CD4-positive, alpha-beta T cell treated with Interleukin-17A for 1 hour (primary cell): Measurements from ENCODE around the gene TUBB.
A peak's percentile ranks its signal among the peaks of the same experiment; 100 is the strongest.

Experiments
- DNase-seq: peaks from one replicate; pipeline ENCODE4 v3.0.0-alpha.2; 2020

The TUBB gene

GRCh38 chr6:30719791-30720737 lies at the start of gene TUBB:
Gene TUBB, plus strand, starts transcription at chr6:30720352. Its CDS starts 155 bp downstream, at chr6:30720507.
- peak; percentile 96 for DNase-seq

- no peak for DNase-seq
Observed at GRCh38 chr6:30670760-30671527, 49.2 kb upstream of the TUBB start.

GRCh38 chr6:30672445-30673253 lies 47.5 kb upstream of the TUBB start, which contains the start of gene DHX16:
Gene DHX16, minus strand, starts transcription at chr6:30673006. Its CDS starts 165 bp downstream, at chr6:30672841.
- DNase-seq: peak; percentile 95

GRCh38 chr6:30676660-30677285 lies 43.4 kb upstream of the TUBB start:
- no peak for DNase-seq

GRCh38 chr6:30678964-30679726 lies 41.0 kb upstream of the TUBB start:
- DNase-seq: peak; percentile 92

- DNase-seq: no peak
Observed at GRCh38 chr6:30679765-30680535, 40.2 kb upstream of the TUBB start.

GRCh38 chr6:30681766-30682142 lies 38.4 kb upstream of the TUBB start:
- DNase-seq: no peak

- peak; percentile 90 for DNase-seq
Observed at GRCh38 chr6:30682143-30683117, 37.7 kb upstream of the TUBB start.

GRCh38 chr6:30683183-30683979 lies 36.8 kb upstream of the TUBB start:
- DNase-seq: no peak

- DNase-seq: no peak
Observed at GRCh38 chr6:30683980-30684338, 36.2 kb upstream of the TUBB start.

GRCh38 chr6:30684386-30685156 lies 35.6 kb upstream of the TUBB start:
- peak; percentile 64 for DNase-seq

GRCh38 chr6:30685157-30686008 lies 34.8 kb upstream of the TUBB start:
- peak; percentile 34 for DNase-seq

- peak; percentile 82 for DNase-seq
Observed at GRCh38 chr6:30686009-30686907, 33.9 kb upstream of the TUBB start, which contains the start of gene PPP1R18. Gene PPP1R18, minus strand, starts transcription at chr6:30686645. Its CDS starts 627 bp downstream, at chr6:30686018.

- peak; percentile 81 for DNase-seq
Observed at GRCh38 chr6:30686908-30687658, 33.1 kb upstream of the TUBB start.
